ENCODE measurements around the gene GRIK4.

Gene GRIK4

DNA sequence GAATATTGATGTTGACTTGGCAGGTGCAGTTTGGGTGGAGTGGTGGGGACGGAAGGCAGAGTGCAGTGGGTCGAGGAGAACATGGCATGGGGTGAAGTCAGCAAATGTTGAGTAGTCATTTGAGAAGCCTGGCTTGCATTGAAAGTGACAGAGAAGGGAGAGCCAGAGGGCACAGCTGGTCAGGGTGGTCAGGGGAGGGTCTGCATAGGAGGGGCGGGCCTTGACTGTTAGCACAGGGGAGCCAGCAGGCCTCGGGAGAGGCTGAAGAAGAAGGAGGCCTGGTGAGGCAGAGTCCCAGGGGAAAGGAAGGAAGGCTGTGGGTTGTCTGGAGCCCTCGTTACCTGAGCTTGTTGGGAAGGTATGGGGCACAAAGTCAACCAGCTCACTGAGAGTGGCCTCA lies 281.6 kb downstream of the GRIK4 start:
- DNase-seq, result no peak

DNA sequence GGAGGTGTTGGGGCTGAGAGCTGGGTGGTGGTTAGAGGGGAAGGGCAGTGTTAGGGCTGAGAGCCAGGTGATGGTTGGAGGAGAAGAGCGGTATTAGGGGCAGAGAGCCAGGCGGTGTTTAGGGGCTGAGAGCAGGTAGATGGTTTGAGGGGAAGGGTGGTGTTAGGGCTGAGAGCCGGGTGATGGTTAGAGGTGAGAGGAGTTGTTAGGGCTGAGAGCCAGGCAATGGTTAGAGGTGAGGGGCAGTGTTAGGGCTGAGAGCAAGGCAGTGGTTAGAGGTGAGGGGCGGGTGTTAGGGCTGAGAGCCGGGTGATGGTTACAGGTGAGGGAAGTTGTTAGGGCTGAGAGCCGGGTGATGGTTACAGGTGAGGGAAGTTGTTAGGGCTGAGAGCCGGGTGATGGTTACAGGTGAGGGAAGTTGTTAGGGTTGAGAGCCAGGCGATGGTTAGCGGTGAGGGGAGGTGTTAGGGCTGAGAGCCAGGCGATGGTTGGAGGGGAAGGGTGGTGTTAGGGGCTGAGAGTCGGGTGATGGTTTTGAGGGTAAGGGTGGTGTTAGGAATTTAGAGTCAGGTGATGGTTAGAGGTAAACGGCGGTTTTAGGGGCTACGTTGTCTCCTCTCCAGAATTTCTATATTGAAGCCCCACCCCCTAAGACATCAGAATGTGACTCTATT lies 282.4 kb downstream of the GRIK4 start:
- DNase-seq, result no peak

DNA sequence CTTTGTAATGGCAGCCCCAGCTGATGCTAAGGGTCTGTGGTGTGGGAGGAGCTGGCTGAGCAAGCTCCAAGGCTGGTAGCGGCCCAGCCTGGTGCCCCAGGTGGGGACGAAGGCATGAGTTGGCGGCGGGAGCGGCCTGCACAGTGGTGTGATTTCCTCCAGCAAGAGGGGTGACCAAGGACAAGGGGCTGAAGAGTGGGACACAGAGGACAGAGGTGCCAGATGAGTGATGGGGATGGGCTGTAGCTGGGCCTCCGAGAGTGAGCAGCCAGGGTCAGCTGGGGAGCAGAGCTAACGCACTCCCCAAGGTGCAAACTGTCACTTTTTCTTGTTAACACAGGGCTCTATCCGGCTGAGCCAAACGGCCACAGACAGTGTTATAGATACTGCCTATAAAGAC lies 283.2 kb downstream of the GRIK4 start:
- no peak for DNase-seq

DNA sequence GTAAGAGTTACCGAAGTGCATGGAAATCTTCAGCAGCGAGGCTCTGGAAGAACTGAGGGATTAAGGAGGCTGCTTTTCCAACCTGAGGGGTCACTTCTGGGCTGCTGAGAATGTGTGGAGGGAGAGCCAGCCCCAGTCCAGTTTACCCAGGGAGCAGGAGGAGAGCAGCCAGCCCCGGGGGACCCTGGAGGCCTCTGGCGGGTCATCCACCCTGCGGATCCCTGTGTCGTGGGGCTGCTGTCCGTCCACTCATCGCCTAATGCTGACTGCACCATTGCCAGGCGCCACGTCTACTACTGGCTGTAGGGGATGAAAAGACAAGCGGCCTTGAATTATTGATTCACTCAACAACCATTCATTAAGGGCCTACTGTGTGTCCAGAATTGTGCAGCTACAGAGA lies 283.6 kb downstream of the GRIK4 start:
- no peak for DNase-seq

DNA sequence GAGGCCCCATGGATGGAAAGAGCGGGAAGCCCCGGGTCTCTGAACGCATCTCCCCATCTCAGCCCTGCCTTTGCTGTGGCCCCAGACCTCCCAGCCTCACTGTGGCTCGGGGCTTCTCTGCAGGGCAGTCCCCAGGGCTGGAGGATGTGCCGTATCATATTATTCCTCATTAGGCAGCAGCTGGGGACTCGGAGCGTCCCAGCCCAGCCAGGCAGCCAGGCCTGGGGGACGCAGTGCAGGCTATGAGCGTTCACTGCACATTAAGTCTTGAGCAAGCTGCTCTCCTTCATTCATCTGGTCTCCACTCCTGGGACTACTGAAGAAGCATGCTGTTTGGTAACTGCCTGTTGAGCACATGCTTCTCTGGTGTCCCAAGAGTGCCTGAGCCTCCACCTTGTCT lies 285.6 kb downstream of the GRIK4 start:
- DNase-seq, result no peak

DNA sequence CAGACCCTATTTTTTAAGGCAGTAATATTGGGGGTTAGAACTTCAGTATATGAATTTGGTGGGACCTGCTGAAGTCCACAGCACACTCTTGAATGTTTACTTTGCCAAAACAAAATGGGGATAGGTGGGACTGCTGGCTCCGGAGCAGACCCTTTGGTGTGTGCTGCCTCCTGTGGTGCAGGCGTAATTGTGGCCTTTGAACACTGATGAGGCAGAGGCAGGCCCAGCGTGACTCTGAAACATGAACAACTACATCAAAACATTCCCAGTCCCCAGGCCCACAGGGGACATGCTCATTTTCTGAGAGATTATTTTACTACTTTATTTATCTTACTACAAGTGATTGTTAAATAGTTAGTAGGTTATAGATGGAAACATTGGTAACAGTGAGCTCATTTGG lies 287.3 kb downstream of the GRIK4 start:
- DNase-seq, result no peak

DNA sequence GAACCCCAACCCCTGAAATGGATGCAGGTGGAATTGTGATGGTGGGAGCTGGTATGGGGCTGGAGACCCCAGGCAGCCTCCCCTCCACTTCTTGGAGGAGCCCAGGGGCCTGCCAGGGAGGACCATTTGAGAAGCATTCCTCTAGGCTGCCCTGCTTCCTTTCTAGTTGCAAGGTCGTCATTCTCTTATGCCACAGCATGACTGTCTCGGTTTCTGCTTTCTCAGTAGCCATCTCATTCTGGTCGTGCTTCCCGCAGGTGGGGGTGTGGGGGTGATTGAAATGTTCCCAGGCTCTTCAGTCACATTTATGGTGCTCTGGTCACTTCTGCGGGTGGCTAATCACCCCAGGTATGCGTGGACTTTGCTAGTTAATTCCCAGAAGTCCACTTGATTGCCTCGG lies 288.7 kb downstream of the GRIK4 start:
- no peak for DNase-seq

DNA sequence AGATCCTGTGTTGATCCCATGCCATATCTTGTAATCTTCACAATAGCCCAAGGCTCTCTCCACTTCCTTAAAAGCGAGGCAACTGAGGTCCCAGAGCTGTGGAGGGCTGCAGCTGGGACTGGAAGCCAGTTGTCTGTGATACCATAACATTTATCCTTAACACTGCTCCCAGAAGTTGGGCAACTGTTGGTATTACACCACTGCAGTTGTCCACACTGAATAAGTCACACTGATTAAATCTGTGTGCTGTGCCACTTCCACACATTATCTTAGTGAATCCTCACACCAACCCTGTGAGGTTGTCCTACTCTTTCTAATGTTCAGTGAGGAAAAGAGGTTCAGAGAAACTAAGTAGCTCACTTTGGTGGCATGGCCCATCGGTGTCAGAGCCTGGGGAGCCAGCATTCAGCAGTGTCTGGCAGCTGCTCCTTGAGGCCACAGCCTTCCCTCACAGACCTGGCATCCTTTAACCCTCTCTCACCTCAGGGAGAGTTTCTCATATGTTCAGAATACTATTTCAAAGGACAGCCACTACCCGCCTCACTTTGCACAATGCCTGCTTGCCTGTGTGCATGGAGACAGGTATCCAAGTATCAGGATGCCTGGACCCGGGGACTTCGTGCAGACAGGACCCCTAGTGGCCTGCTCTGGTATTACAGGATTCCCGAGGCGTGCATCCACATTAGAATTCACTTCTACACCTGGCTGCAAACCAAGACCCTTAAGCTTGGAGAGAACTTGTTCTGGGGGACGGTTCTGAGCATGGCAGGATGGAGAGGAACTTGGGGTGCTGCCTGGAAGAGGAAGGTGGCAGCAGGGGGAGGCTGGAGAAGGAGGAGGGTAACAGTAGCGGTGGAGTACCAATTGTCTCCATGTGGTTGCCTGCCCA lies 290.5 kb downstream of the GRIK4 start:
- DNase-seq, result no peak

DNA sequence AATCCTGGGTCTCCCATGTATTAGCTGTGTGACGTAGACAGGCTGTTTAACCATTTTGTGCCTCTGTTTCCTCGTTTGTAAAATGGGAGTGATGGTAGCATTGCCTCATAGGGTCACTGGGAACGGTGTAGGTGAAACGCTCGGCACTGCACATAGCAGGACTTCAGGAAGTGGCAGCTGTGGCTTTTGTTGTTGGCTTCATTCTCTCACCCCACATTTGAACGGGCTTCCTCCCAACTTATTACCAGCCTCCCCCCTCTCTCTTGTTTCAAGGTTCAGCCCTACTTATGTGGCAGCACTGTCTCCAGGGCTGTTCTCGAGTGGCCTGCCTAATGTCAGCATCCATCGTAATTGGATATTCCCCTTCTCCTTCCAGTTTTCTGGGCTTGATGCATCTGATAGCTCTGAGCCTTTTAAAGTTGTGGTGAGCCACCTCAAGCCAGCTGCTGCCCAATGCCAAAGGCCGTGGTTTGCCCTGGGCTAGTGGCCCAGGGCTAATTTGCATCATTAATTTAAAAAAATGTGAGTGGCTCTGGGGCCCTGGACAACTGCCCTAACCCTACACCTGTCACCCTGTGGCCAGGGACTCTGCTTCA lies 294.5 kb downstream of the GRIK4 start:
- DNase-seq, result no peak

DNA sequence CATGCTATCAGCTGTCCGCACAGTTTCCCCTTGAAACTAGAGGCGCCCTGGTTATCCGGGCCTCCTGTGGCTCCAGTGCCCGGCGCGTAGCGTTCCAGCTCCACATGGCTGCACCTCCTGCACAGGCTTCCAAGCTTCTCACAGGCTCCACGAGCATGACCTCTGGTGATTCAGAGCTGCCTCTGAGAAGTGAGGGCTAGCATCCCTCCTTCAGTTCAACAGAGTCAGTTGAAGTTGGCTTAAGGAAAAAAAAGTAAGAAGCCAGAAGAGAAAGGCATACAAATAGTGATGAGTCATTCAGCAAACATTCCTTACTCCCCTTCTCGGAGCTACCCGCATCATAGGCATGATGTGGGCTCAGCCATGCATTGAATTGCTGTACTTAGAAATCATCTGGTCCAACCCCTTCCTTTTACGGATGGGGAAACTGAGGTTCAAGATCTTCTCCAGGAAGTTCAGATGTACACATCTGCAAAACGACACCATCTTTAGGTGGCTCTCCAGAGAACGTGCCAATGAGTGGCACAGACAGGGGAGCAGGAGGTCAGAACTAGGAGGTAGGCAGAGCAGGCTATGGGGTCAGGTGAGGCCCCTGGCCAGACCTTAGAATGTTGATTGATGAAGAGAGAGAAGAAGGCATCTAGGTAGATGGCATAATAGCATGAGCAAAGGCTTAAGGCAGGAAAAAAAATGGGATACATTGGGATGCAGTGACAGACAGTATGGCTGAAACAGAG lies 296.0 kb downstream of the GRIK4 start:
- DNase-seq, result no peak

DNA sequence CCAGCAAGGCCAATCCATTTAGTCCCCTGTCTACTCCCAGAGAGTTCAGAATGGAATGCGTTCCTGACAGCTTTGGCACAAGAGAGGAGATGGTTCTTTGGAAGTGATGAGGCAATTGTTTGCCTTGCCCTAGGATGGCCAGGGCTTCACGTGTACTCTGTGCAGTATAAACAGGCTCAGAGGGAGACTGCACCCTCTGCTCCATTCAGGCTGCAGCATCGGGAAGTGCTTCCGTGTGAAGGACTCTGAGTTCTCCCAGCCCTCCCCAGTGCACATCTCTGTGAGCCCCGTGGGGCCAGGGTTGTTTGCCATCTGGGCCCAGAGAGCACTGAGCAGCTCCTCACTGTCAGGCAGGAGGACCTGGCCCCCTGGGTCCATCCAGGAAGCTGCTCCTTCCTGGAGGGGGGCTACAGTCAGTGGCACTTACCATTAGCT lies 297.1 kb downstream of the GRIK4 start:
- DNase-seq, result no peak

DNA sequence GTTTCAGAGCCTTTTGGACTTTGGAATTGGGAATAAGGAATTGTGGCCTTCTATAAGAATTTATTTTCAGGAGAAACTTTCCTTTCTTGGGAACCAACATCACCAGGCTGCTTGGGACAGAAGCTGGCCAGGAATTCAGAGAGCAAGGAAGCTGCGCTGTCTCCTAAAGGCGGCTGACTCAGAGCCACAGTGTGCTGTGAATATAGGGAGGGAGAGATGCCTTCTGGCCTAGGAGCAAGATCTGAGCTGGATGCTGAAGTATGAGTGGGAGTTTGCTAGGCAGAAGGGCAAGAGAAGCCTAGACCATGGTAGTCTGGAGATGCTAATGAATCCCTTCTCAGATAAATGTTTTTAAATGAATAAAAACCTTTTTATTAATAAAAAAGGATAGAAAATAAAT lies 298.7 kb downstream of the GRIK4 start:
- no peak for DNase-seq

DNA sequence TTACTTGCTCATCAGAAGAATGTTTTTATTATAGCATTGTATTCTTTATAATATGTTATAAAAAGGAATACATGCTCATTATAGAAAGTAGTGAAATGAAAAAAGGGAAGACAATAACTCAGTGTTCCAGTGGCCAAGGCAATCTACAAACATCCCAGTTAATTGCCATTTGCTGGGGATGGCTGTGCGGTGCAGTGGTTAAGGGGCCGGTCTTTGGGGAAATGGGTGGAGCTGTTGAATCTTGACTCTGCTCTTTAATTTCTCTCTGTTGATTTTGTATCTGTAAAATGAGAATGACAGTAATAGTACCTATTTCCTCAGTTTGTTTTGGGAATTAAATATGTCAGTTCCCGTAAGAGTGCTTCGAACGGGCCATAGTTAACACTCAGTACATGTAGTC lies 299.7 kb downstream of the GRIK4 start:
- no peak for DNase-seq

DNA sequence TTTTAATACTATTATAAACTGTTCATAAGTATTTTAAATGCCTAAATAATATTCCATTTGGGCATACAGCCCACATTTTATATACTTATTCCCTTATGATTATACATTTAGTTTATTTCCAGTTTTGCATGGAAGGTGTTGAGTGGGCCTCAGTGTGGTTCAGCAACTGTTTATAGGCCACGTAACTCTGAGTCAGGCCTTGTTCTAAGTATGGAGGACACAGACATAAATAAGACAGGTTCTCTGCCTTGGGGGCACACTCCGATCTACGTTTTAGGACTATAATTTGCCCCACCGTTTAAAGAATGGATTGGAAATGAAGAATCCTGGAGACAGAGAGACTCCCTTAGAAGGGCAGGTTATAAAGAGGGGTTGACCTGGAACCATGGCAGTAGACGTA lies 300.2 kb downstream of the GRIK4 start:
- DNase-seq, result no peak

DNA sequence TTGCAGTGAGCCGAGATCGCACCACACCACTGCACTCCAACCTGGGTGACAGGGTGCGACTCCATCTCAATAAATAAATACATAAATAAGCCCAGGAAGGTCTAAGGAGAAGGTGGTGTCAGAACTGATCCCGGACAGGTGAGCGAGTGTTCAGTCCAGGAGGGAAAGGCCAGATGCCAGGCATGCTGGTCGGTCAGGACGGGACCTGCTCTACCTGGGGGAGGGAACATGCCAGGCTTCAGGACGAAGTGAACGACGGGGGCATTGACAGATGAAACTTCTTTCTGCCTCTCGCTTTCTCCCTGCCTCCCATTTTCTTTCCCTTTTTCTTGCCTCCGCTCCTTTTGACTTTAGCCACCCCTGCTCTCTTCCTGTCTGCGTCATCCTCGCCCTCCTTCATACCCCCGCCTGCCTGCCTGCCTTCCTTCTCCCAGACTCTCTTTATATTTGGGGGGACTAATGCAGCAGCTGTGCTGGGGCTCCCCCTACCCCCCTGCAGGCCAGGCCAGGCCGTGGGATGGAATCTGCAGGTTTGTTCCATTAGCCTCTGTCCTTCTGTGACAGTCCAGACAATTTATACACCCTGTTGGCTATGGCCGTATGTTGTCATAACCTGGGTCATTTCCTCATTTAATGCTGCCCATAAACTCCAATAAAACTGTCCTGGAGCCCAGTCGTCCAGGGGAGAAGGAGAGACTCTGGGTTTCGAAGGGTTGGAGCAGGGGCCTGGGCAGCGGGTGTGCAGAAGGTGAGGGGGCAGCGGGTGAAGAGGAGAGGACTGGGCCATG lies 303.2 kb downstream of the GRIK4 start:
- DNase-seq, result no peak

DNA sequence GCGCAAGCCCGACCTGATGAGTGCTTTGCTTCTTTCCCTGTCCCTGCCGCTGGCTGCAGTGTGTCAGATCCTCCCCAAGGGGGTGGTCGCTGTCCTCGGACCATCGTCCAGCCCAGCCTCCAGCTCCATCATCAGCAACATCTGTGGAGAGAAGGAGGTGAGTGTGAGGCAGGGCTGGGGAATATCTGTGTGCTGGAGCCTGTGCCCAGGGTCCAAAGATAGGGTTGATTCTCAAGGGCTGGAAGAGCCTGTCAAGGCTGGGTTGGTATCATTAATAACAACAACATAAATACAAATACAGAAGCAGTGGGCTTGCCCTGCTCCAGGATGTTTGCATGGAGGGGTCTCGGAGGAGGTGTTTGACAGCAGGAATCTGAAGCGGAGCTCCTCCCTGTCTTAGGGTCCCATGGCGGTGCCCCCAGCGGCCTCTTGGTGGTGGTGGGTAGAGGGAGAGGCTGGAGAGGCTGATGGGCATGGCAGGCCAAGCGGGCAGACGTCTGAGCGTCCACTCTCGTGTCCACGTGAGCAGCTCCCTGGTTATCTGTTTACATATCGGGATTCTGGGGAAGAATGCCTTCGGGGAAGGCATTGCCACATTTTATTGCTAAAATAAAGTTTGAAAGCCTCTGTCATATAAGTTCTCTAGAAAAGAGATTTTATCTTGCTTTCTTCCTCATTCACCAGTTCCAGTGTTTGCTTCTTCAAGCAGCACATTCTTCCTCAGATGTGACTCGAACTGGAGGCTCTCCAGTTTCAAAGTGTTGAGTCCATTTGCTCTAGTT lies 304.0 kb downstream of the GRIK4 start:
- no peak for DNase-seq

DNA sequence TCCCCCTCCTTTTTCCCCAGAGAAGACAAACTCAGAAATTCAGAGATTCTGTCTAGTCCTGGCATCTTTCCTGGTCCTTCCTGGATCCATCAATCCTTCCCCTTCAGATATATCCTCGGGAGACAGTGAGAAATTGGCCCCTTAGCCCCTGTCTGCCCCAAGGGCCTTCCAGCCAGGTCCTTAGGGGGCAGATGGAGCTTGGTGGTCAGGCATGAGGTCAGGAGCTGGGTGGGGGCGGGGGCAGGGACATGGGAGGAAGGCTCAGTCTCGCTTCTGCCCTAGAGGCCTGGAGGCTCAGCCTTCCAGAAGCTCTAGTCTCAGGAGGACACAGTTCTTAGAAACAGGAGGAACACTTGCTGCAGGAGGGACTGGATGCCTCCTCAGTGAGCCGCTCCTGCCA lies 304.6 kb downstream of the GRIK4 start:
- no peak for DNase-seq

DNA sequence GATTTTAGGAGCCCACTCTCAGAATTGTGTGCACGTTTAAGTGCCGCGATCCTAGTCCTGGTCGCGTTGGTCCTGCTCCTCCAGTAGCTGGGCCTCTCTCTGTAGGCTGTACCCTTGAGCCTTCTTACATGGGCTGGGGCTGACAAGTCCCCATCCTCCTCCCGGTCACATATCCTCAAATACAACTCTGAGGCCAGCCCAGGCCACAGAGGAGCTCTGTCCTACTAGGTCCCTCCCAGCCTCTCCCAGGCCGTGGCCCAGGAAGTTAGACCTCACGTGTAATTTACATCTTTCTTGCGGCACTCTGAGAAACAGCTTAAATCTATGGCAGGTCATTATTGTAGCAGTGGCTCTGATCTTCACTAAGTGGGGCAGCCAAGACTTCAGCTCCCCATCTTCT lies 305.2 kb downstream of the GRIK4 start:
- DNase-seq, result no peak

DNA sequence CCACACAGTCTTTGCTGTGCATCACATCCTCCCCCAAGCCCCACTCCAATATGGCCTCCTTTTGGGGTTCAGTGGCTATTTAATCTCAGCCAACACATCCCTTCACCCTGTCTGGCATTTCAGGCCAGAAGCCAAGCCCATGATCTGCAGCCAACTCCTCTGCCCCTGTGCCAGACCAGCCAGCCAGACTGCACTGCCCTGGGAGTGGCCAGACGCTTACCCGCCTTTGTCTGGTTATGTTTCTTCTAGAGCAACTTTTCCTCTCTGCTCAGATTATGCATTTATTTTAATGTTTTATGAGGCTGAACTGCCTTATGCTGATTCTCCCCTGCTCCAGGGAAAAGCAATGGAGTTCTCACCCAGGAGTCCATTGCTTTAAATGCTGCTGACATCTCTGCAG lies 305.6 kb downstream of the GRIK4 start:
- no peak for DNase-seq

DNA sequence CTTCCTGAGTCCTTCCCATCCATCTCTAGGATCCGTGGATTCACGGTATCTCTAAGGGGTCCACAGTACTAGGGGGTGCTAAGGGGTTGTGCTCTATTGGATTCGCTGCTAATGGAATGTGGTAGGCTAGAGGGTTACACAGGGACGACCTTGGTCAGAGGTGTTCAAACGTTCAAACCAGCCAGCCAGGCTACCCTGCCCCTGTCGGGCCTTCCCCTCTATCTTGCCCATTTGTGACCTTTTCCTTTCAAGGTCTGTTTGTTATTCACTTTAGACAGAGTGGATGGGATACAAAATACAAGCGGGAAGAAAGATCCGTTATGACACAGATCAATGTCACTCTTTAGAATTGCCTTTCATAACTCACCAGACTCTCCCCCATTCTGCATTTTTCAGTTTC lies 306.5 kb downstream of the GRIK4 start:
- no peak for DNase-seq

DNA sequence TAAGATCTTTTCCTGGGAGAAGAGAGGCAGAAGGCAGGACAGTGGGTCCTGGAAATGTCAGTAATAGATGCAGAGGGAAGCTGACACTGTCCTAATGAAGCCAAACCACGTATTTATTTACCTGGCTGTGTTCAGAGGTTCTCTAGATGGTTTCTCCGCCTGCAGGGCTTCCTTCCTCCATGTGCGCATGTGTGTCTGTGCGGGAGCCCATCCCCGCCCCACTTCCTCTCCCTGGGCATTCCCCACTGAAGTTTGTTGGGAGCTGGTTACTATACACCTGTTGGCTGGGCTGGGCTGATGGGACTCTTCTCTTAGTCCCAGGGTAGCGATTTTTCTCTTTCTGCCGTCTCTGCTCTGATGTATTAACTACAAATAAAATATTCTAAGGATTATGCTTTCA lies 307.5 kb downstream of the GRIK4 start:
- DNase-seq, result no peak

Data from NCI-H1694 treated with DMSO at 0.1 percent for 48 hours (cell line).